CD1c-positive myeloid dendritic cell (primary cell): ENCODE measurements around the gene INTS4.
A peak's percentile ranks its signal among the peaks of the same experiment; 100 is the strongest.
"Not testable (repeated sequence)": the region's sequence is repeated elsewhere in the genome, so short reads cannot be mapped to it uniquely, and the experiment has no call there.

ENCODE experiments used
- DNase-seq: peaks from one replicate; pipeline ENCODE4 v3.0.0-alpha.2; 2016; ENCODE audit errors: extremely low spot score

The INTS4 gene

GRCh38 chr11:78023426-78023825 is 29.0 kb upstream of the INTS4 start:
- no peak for DNase-seq

- no peak for DNase-seq
Observed at GRCh38 chr11:78022397-78023396, 28.2 kb upstream of the INTS4 start, which contains the start of gene KCTD14. TSS of gene KCTD14 (minus strand) at chr11:78023276. CDS start at chr11:78023249, 27 bp downstream.

DNA sequence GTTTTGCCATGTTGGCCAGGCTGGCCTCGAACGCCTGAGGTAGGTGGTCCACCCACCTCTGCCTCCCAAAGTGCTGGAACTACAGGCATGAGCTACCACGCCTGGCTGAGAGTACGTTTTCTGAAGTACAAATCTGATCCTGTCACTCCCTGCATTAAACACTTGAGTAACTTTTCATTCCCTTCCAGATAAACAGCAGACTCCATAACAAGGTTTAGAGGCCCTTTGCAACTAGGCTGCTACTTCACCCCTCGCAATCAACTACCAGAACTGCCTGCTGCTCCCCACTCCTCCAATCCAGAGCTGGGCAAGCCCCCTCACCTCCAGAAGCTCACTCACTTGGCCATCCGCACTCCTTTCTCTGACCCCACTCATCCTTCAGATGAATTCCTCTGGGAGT is 27.1 kb upstream of the INTS4 start:
- DNase-seq = no peak

DNA sequence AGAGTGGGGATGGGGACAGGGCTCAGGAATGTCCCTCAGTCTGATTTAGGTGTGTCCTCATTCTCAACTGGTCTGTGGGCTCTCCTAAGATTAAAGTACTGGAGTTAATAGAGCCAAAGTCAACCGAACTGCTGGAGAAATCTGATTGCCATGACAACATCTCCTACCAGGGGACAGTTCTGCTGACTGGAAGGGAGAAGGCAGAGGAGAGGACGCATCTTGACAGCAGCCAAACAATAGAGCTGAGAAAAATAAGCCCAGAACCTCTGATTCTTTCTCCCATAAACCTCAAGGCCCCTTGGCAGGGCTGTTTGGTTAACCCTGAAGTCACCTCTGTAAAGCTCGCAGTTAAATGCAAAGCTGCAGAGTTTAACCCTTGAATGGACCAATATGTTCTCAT is 25.8 kb upstream of the INTS4 start:
- no peak for DNase-seq

- DNase-seq = no peak
Observed at GRCh38 chr11:78019808-78020207, 25.3 kb upstream of the INTS4 start.

GRCh38 chr11:78015878-78016277 is 21.4 kb upstream of the INTS4 start:
- no peak for DNase-seq

DNA sequence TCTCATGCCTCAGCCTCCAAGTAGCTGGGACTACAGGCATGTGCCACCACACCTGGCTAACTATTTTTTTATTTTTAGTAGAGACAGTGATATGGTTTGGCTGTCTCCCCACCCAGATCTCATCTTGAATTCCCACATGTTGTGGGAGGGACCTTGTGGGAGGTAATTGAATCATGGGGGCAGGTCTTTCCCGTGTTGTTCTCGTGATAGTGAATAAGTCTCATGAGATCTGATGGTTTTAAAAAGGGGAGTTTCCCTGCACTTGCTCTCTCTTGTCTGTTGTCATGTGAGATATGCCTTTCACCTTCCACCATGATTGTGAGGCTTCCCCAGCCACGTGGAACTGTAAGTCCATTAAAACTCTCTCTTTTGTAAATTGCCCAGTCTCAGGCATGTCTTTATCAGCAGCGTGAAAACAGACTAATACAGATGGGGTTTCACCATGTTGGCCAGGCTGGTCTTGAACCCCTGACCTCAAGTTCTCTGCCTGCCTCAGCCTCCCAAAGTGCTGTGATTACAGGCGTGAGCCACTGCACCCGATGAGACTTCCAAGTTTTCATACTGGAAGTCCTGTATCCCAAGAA is 20.6 kb upstream of the INTS4 start:
- DNase-seq = not testable (repeated sequence)

GRCh38 chr11:78011301-78011700 is 16.8 kb upstream of the INTS4 start:
- no peak for DNase-seq

- DNase-seq = no peak
Observed at GRCh38 chr11:78010755-78011154, 16.3 kb upstream of the INTS4 start.

DNA sequence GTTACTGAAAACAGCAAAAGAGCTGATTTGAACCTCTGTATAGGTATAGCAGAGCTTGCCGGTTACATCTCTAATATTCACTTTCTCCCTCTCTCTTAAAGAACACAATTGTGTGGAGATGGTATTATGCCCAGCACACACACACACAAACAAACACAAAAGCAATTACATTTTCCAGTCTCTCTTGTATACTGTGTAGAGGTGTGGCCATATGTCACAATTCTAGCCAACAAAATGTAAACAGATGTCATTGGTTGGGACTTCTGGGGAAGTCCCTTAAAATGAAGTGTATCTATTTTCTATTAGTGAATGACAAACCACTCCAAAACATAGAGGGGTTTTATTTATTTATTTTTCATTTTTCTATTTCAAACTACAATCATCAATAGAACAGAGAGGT is 15.8 kb upstream of the INTS4 start:
- no peak for DNase-seq

- DNase-seq = no peak
Observed at GRCh38 chr11:78009062-78009461, 14.6 kb upstream of the INTS4 start.

DNA sequence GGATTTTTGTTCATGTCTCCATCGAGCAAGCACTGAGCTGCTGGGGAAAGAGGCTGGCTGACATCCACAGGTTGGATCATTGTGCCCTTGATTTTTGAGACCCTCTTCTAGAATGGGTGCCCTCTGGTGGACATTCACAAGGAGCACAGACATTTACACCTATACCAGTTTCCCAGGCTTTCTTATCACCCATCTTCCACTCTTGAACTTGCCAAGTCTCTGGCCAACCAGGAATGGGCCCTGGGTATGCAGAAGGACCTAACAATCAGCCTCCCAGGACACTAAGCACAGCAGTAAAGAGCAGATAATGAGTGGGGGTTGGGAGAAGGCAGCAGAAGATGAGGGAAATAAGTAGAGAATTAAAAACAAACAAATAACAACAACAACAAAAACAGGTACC is 5.7 kb upstream of the INTS4 start:
- peak; percentile 53 for DNase-seq

GRCh38 chr11:77999446-78000030 is 5.1 kb upstream of the INTS4 start:
- DNase-seq = no peak

- DNase-seq = peak; percentile 1
Observed at GRCh38 chr11:77993902-77994301, 566 bp downstream of the INTS4 start.

GRCh38 chr11:77990981-77991380 is 3.5 kb downstream of the INTS4 start:
- no peak for DNase-seq

DNA sequence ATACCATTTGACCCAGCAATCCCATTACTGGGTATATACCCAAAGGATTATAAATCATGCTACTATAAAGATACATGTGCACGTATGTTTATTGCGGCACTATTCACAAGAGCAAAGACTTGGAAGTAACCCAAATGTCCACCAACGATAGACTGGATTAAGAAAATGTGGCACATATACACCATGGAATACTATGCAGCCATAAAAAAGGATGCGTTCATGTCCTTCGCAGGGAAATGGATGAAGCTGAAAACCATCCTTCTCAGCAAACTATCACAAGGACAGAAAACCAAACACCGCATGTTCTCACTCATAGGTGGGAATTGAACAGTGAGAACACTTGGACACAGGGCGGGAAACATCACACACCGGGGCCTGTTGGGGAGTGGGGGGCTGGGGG is 8.0 kb downstream of the INTS4 start:
- not testable (repeated sequence) for DNase-seq

DNA sequence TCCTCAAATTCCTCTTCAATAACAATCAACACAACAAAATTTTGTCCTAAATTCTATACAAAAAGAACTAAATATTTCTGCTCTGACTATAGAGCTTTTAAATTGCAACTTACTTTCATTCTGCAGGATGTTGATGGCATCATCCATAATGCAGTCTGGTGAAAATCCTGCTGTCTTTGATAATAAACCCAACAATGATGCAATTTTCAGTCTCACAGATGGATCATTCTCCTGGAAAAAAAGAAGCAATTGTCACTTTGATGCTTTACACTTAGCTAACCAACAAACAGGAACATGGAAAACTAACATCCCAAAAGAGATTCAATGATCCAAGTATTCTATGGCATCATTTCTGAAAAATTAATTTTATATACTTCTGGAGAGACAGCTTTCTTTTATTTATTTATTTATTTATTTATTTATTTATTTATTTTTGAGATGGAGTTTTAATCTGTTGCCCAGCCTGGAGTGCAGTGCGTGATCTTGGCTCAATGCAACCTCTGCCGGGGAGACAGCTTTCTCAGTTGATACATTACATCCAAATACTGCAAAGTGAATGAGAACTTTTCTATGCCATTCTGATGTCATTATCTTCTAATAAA is 13.0 kb downstream of the INTS4 start:
- no peak for DNase-seq

DNA sequence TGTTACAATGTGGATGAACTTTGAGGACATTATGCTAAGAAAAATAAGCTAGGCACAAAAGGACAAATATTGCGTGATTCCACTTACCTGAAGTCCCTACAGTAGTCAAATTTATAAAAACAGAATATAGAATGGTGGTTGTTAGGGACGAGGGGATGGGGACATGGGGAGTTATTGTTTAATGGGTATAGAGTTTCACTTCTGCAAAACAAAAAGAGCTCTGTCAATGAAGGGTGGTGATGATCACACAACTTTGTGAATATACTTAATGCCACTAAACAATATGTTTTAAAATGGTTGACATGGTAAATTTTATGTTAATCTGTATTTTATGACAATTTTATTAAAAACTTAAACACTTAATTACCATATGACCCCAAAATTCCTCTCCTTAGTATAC is 26.1 kb downstream of the INTS4 start:
- DNase-seq = peak; percentile 3

GRCh38 chr11:77967753-77968152 is 26.7 kb downstream of the INTS4 start:
- no peak for DNase-seq

DNA sequence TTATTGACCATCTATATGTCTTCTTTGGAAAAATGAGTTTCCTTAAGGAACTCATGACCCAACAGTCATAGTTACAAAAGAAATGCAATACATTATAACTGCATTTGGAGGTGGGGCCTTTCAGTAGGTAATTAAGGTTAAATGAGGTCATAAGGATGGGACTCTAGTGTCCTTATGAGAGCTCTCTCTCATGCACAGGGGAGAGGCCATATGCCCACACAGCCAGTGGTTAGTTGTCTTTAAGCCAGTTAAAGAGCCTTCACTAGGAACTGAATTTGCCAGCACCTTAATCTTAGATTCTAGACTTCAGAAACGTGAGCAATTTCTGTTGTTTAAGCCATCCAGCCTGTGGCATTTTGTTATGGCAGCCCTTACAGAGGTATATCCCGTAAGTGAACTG is 27.3 kb downstream of the INTS4 start:
- no peak for DNase-seq

DNA sequence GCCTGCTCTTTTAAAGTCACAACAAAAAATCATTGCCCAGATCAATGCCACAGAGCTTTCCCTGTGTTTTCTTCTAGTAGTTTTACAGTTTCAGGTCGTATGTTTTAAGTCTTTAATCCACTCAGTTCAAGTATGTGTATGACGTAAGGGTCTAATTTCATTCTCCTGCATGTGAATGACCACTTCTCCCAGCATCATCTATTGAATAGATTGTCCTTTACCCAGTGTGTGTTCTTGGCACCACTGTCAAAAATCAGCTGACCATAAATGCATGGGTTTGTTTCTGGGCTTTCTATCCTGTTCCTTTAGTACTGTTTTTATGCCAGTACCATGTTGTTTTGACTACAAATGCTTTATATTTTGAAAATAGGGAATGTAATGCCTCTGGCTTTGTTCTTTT is 28.1 kb downstream of the INTS4 start:
- DNase-seq = no peak

DNA sequence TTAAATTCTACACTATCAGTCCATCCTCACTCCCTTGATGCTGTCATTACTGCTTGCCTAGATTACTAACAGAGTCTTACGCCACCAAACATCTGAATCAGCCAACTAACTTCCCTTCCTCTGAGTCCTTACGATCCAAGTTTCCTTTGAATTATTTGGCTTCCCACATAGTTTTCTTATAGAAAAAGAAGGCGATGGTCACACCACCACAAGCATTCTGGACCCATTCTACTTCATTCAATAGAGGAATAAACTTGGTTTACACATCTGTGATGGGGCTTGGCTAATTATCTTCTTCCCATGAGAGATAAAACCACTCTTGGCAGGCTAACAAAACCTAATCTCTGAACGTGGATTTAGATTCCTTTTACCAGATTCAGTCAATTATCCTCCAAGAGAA is 35.0 kb downstream of the INTS4 start:
- DNase-seq = no peak
